Gastrocnemius medialis (tissue), 4 donors: ENCODE data around the gene PEA15. TPM values are rescaled to one million over a fixed set of nuclear protein-coding genes. Genes with fewer than 3 reads are reported as not detected.

ENCODE experiments used
- ATAC-seq, 2 donors: fragments of 150-250 bp; one replicate each; pipeline ENCODE4 v1.9.1; 2016
- DNase-seq, 2 donors: peaks; one replicate each; pipeline ENCODE4 v3.0.0-alpha.2; 2019
- H3K27ac ChIP-seq, 4 donors: fragments of 200-600 bp; sonication (generic); 1 replicate in 1 of 4; 2 replicates in 3 of 4; pipeline ENCODE4 v1.5.1; 2016 to 2018; ENCODE audit warnings: mild to moderate bottlenecking in 2 of 4, moderate library complexity in 1 of 4
- H3K27me3 ChIP-seq, 3 donors: fragments of 200-600 bp; sonication (generic) in 2 of 3; 1 replicate in 1 of 3; 2 replicates in 2 of 3; pipeline versions ENCODE4 v1.5.1 to v1.6.0; 2016 to 2019; ENCODE audit warnings: mild to moderate bottlenecking in 1 of 3, moderate library complexity in 1 of 3
- H3K36me3 ChIP-seq, 2 donors: fragments of 200-600 bp; sonication (generic) in 1 of 2; one replicate each; pipeline ENCODE4 v1.5.1; 2017 to 2018
- H3K4me1 ChIP-seq, 2 donors: fragments of 200-600 bp; sonication (generic) in 1 of 2; one replicate each; pipeline ENCODE4 v1.5.1; 2016 to 2017; ENCODE audit warnings: mild to moderate bottlenecking in 2 of 2
- H3K4me3 ChIP-seq, 4 donors: fragments of 200-600 bp; sonication (generic) in 3 of 4; 1 replicate in 1 of 4; 2 replicates in 3 of 4; pipeline ENCODE4 v1.5.1; 2016 to 2019; ENCODE audit warnings: mild to moderate bottlenecking in 2 of 4
- H3K9me3 ChIP-seq, 3 donors: fragments of 200-600 bp; sonication (generic) in 2 of 3; 1 replicate in 1 of 3; 2 replicates in 2 of 3; pipeline ENCODE4 v1.5.1; 2016 to 2019
- POLR2A ChIP-seq, 2 donors: fragments of 450-650 bp; IDR thresholded peaks; one replicate each; pipeline ENCODE4 v1.6.1; 2017; ENCODE audit warnings: antibody characterized with exemption in 2 of 2, mild to moderate bottlenecking in 2 of 2, moderate library complexity in 2 of 2
- in situ Hi-C, 4 donors: fragments of 200-750 bp; cut with MboI; loops; one replicate each; pipeline versions ENCODE4 v1.15.0 to v1.8.0; 2017; ENCODE audit warnings: low sequenced_read_pairs in 4 of 4
- intact Hi-C: fragments of 100-400 bp; cut with DNase I; formaldehyde crosslinking; loops from one replicate; pipeline ENCODE4 v1.15.1; 2023; ENCODE audit warnings: low total_unique reads
- total RNA-seq, 4 donors: library from RNA; depleted of rRNA; stranded (reverse); fragments of >200 nt; gene quantifications; one replicate each; pipeline versions ENCODE4 v1.1.0 to v1.2.3, GENCODE V29; 2016
- TF ChIP-seq, protein P1 (sequence below), 5 experiments: fragments of 450-650 bp in 3 of 5; fragments of 200-600 bp in 2 of 5; sonication (generic) in 2 of 5; IDR thresholded peaks in 4 of 5; conservative IDR thresholded peaks in 1 of 5; 1 replicate in 4 of 5; 2 replicates in 1 of 5; pipeline ENCODE4 v1.5.1; 2016 to 2019; ENCODE audit warnings: antibody characterized with exemption in 5 of 5, mild to moderate bottlenecking in 3 of 5, moderate library complexity in 3 of 5

The PEA15 gene
- total RNA-seq, 4 donors from 2014 or later = 10.5 to 34.7 (median 27.2) TPM

- no peaks in the 10 kb centered on the region for H3K9me3 ChIP-seq
- TF ChIP-seq, protein P1, sequence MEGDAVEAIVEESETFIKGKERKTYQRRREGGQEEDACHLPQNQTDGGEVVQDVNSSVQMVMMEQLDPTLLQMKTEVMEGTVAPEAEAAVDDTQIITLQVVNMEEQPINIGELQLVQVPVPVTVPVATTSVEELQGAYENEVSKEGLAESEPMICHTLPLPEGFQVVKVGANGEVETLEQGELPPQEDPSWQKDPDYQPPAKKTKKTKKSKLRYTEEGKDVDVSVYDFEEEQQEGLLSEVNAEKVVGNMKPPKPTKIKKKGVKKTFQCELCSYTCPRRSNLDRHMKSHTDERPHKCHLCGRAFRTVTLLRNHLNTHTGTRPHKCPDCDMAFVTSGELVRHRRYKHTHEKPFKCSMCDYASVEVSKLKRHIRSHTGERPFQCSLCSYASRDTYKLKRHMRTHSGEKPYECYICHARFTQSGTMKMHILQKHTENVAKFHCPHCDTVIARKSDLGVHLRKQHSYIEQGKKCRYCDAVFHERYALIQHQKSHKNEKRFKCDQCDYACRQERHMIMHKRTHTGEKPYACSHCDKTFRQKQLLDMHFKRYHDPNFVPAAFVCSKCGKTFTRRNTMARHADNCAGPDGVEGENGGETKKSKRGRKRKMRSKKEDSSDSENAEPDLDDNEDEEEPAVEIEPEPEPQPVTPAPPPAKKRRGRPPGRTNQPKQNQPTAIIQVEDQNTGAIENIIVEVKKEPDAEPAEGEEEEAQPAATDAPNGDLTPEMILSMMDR (IDR thresholded peaks at IDR 0.05 in 4 of 5, conservative IDR thresholded peaks at IDR 0.05 in 1 of 5) = no peak
- TF ChIP-seq POLR2A (IDR thresholded peaks at IDR 0.05) = no peak
- intact Hi-C loops = no loop called here
- H3K4me1 ChIP-seq = peaks cover 72 to 79% of the 10 kb centered on the region in 2 donors
- H3K27me3 ChIP-seq = no peaks in the 10 kb centered on the region
- H3K36me3 ChIP-seq = peaks cover 0 to 11% of the 10 kb centered on the region in 2 donors
- in situ Hi-C loops = loop anchor here in 1 of 4 donors (5.0 kb wide), 1 partner anchor 53 kb away; the partner anchor contains the start of gene CASQ1
- no peak for DNase-seq
- H3K4me3 ChIP-seq = no peak overlapping the region
- H3K27ac ChIP-seq = peak overlapping the region; percentile 74 to 86 (median 84)
- ATAC-seq = no peak
Measured at GRCh38 chr1:160245434-160245833, 40.2 kb downstream of the PEA15 start.

DNA sequence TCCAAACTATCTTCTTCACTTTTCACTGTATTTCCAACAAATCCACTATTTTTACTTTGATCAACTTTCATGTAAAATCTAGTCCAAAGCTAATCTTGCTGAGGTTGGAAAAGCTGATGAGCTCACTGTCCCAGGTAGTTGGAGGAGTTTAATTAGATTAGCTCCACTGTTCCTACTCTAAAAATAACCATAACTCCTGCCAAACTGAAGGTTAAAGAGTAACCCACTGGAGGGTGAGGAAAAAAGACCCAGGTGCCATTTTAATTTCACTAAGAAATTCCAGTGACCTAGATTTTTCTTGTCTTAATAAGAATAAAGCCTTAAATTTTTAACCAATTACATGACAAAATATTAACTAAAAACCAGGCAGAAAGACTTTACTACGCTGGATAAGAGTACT, 41.9 kb downstream of the PEA15 start:
- TF ChIP-seq POLR2A (IDR thresholded peaks at IDR 0.05) = no peak
- TF ChIP-seq, protein P1 (IDR thresholded peaks at IDR 0.05 in 4 of 5, conservative IDR thresholded peaks at IDR 0.05 in 1 of 5) = no peak
- no peaks in the 10 kb centered on the region for H3K27me3 ChIP-seq
- DNase-seq (no peak), ATAC-seq (no peak)
- peaks cover 84 to 86% of the 10 kb centered on the region in 2 donors for H3K4me1 ChIP-seq
- no peaks in the 10 kb centered on the region for H3K9me3 ChIP-seq
- peak overlapping the region; percentile 74 to 86 (median 84) for H3K27ac ChIP-seq
- H3K36me3 ChIP-seq = no peaks in the 10 kb centered on the region
- intact Hi-C loops (no loop called here), in situ Hi-C loops (loop anchor here in 1 of 4 donors (5.0 kb wide), 1 partner anchor 55 kb away; the partner anchor contains the start of gene CASQ1)
- no peak overlapping the region for H3K4me3 ChIP-seq

DNA sequence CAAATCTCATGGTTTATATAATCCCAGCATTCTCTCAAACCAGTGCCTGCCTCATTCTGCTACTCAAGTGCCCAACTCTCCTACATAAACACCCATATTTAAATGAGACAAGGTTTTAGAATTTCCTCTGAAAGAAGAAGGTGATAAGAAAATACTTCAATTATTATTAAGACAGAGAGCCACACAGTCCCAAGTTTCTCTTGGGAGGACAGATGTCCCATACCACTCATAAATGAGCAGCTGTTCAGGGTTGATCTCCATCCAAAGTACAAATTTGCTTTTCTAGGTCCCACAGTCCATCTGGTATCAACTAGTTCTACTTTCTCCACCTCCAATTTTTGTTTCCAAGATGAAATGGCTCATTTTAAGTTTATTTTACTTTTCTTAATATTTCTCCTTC, 45.8 kb downstream of the PEA15 start:
- in situ Hi-C loops (loop anchor here in 3 of 4 donors (5.0 to 10.0 kb wide), 4 partner anchors 59 to 156 kb away; partner anchors contain the start of genes CASQ1 (in 2 of the 3) and IGSF8 (in 1 of the 3)), intact Hi-C loops (no loop called here)
- TF ChIP-seq, protein P1 (IDR thresholded peaks at IDR 0.05 in 4 of 5, conservative IDR thresholded peaks at IDR 0.05 in 1 of 5) = no peak
- TF ChIP-seq POLR2A (IDR thresholded peaks at IDR 0.05) = no peak
- ATAC-seq (peak in 1 of 2 donors; percentile 35), DNase-seq (no peak)
- peak overlapping the region; percentile 61 to 86 (median 81) for H3K27ac ChIP-seq
- H3K4me3 ChIP-seq = no peak overlapping the region
- H3K27me3 ChIP-seq = no peaks in the 10 kb centered on the region
- peaks cover 56 to 57% of the 10 kb centered on the region in 2 donors for H3K4me1 ChIP-seq
- no peaks in the 10 kb centered on the region for H3K9me3 ChIP-seq
- peaks cover 0 to 9% of the 10 kb centered on the region in 2 donors for H3K36me3 ChIP-seq

GRCh38 chr1:160251687-160252526, 46.7 kb downstream of the PEA15 start:
- Histone ChIP-seq H3K27me3 (no peaks in the 10 kb centered on the region), H3K4me1 (peaks cover 56 to 57% of the 10 kb centered on the region in 2 donors), H3K27ac (peak overlapping the region; percentile 61 to 86 (median 81)), H3K36me3 (peaks cover 0 to 9% of the 10 kb centered on the region in 2 donors), H3K9me3 (no peaks in the 10 kb centered on the region), H3K4me3 (no peak overlapping the region)
- ATAC-seq (peak; percentile 95 to 98), DNase-seq (peak; percentile 64 to 73)
- intact Hi-C loops (loop anchor here (1.0 kb wide), 2 partner anchors 59 to 151 kb away; no protein-coding TSS in a partner anchor), in situ Hi-C loops (loop anchor here in 3 of 4 donors (5.0 to 10.0 kb wide), 4 partner anchors 60 to 157 kb away; partner anchors contain the start of genes CASQ1 (in 2 of the 3) and IGSF8 (in 1 of the 3))
- TF ChIP-seq POLR2A (IDR thresholded peaks at IDR 0.05) = no peak
- TF ChIP-seq, protein P1 (IDR thresholded peaks at IDR 0.05 in 4 of 5, conservative IDR thresholded peaks at IDR 0.05 in 1 of 5) = peak; percentile 68 to 86 (median 77)
